Mesangial cell (primary cell): ENCODE measurements around the gene HLF. TPM values are rescaled to one million over a fixed set of nuclear protein-coding genes. Genes with fewer than 3 reads are reported as not detected.

ENCODE experiments used
- total RNA-seq: library from RNA; depleted of rRNA; stranded (reverse); fragments of >200 nt; gene quantifications from 2 replicates; pipeline ENCODE4 v1.2.3, GENCODE V29; 2015

The HLF gene
- 1.3 TPM in 1 of 2 replicates, not detected in the other for total RNA-seq

GRCh38 chr17:55264645-55265298 is at the start of gene HLF:
TSS of gene HLF (plus strand) at chr17:55264960. CDS start at chr17:55265485, 525 bp downstream.

Other genes with a start within 250 kb of the HLF start
- 14.0 and 17.1 TPM in 2 replicates for gene MMD, start 156.9 kb downstream of the HLF start, total RNA-seq
- not detected in 2 replicates for gene SMIM36, start 246.5 kb downstream of the HLF start, total RNA-seq